Activated naive CD8-positive, alpha-beta T cell (primary cell): ENCODE data around the gene OR56B1.

Experiments used
- H3K27ac Mint-ChIP-seq: one replicate; pipeline ENCODE4 v1.8.0; 2021; ENCODE audit warnings: mixed read lengths
- H3K27me3 Mint-ChIP-seq: one replicate; pipeline ENCODE4 v1.8.0; 2021; ENCODE audit warnings: mixed read lengths
- H3K36me3 Mint-ChIP-seq: one replicate; pipeline ENCODE4 v1.8.0; 2021; ENCODE audit warnings: mixed read lengths
- H3K4me1 Mint-ChIP-seq: one replicate; pipeline ENCODE4 v1.8.0; 2021; ENCODE audit warnings: low read depth, mixed read lengths
- H3K4me3 Mint-ChIP-seq: one replicate; pipeline ENCODE4 v1.8.0; 2021; ENCODE audit warnings: mild to moderate bottlenecking, mixed read lengths
- H3K9me3 Mint-ChIP-seq: one replicate; pipeline ENCODE4 v1.8.0; 2021; ENCODE audit warnings: low read depth, mixed read lengths

Gene OR56B1

GRCh38 chr11:5783255-5783654 is 47.0 kb downstream of the OR56B1 start, which contains the start of gene OR52N5:
Gene OR52N5 (minus strand): TSS chr11:5783355. CDS start chr11:5778634, 4,721 bp downstream.
- peaks cover 8% of the 10 kb centered on the region for H3K27me3 Mint-ChIP-seq

More at GRCh38 chr11:5783255-5783654, 47.0 kb downstream of the OR56B1 start, which contains the start of gene OR52N5:
- Mint-ChIP-seq H3K9me3 (no peaks in the 10 kb centered on the region), H3K36me3 (no peaks in the 10 kb centered on the region), H3K27ac (no peak within 1 kb of the TSS), H3K4me1 (peaks cover 4% of the 10 kb centered on the region), H3K4me3 (no peak within 1 kb of the TSS)
